Measurements from ENCODE around the gene SLC38A2.

SLC38A2 gene

DNA sequence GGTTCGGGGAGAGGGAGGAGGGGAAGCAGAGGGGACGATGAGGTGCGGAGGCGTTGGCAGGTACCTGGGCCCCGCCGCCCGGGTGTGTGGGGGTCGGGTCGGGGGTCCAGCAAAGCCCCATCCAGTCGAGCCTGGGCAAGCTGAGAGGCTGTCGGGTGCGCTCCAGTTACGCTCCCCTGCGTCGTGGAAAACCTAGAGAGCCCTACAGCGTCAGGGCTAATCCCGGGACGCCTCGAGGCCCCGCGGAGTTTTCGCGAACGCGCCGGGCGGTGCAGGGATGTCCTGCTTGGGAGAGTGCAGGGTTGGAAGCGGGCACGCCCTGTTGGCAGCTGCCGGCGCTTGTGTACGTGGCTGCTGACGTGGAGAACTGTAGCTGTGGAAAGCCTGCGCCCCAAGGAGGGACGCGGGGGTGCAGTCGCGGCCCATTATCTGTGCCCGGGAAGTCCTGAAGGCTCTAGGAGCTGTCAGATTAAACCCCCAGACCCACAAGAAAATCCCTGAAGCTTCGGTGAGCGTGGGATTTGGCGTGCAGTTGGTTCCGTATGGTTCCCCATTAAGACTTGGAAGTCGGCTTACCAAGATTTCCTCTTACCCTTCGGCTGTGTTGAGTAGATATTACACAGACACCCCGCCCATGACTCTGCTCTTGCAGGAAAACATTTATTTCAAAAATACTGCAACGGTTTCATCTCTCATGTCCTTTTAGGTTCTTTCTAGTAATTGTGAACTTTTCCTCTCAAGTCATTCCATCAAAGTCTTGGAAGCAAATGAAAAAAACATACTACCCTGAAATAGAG is 11.3 kb upstream of the SLC38A2 start:
- Histone ChIP-seq H3K4me1 (ENCODE audit: control insufficient read depth, insufficient read depth, low read length) (peaks cover 51% of the 10 kb centered on the region), H3K27ac (ENCODE audit: low read depth, low read length) (peak overlapping the region; percentile 92; the same call in 1 of the 2 replicates), H3K9me3 (ENCODE audit: control insufficient read depth, insufficient read depth, low read depth, low read length) (no peaks in the 10 kb centered on the region; the same call in 1 of the 2 replicates), H3K4me3 (ENCODE audit: low read depth, low read length) (peak overlapping the region; percentile 88), H3K27me3 (ENCODE audit: control insufficient read depth, insufficient read depth, low read length) (no peaks in the 10 kb centered on the region), H3K9ac (ENCODE audit: low read length) (peak overlapping the region; percentile 97), H3K36me3 (ENCODE audit: control insufficient read depth, insufficient read depth, low read length) (peaks cover 3% of the 10 kb centered on the region; the same call in 1 of the 2 replicates)

DNA sequence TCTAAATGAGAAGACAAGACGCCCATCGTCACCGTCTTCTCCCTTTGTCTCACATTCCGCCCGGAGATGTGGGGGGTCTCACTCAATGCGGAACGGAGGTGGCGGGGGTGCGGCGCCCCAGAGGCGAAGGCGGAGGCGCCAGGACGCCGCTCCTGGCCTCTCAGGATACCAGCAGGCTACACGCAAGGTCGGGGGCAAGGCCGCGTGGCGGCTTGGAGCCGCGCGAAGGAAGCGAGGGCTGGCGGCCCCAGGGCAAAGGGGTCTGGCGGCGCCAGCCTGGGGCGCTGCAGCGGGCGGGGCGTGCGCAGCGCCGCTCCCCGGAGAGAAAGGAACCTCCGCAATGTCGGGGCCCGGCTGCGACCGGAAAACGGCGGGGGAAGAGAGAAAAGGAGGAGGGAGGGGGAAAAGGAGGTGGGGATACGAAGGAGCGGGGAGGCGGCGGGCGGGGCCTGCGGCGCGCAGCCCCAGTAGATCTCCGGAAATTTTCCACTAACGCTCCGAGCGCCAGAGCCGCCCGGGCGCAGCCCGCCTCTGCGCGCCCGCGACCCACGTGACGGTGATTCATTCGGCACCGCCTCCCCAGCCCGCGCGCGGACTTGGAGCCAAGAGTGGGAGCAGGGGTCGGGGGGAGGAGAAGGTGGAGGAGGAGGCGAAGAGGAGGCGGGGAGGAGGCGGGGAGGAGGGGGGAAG is 10.5 kb upstream of the SLC38A2 start:
- Histone ChIP-seq H3K4me3 (ENCODE audit: low read depth, low read length) (peak overlapping the region; percentile 88), H3K9me3 (ENCODE audit: control insufficient read depth, insufficient read depth, low read depth, low read length) (no peaks in the 10 kb centered on the region; the same call in 1 of the 2 replicates), H3K9ac (ENCODE audit: low read length) (peak overlapping the region; percentile 97), H3K4me1 (ENCODE audit: control insufficient read depth, insufficient read depth, low read length) (peaks cover 50% of the 10 kb centered on the region), H3K27ac (ENCODE audit: low read depth, low read length) (peak overlapping the region; percentile 92), H3K27me3 (ENCODE audit: control insufficient read depth, insufficient read depth, low read length) (no peaks in the 10 kb centered on the region), H3K36me3 (ENCODE audit: control insufficient read depth, insufficient read depth, low read length) (no peaks in the 10 kb centered on the region)

DNA sequence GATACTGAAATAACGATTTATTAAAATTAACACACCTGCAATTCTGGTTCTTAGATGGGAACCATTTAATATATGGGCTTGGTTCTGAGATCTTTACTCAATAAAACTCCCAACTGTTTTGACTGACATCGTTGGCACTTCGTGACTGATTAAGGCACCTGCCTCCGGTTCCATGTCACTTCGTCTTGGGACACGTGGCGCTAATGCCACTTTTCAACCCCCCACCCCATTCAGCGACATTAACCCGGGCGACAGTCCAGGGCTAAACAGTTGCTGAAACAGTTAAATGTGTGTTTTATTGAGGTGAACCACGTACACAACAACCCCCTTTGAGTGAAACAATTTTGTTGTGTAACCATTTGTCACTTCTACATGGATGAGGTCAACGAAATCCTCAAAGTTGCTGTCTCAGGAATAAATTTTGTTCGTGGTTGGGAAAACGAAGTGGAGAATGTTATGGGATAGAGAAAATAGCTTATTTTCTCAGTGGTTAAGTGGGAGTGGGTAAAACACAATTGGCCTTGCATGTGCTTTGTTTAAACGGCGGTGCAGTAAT is 9.9 kb upstream of the SLC38A2 start:
- peak overlapping the region; percentile 92 for H3K27ac ChIP-seq (ENCODE audit: low read depth, low read length)
- H3K4me1 ChIP-seq (ENCODE audit: control insufficient read depth, insufficient read depth, low read length), result peaks cover 44% of the 10 kb centered on the region
- H3K4me3 ChIP-seq (ENCODE audit: low read depth, low read length), result peak overlapping the region; percentile 88
- no peaks in the 10 kb centered on the region for H3K36me3 ChIP-seq (ENCODE audit: control insufficient read depth, insufficient read depth, low read length)
- H3K9me3 ChIP-seq (ENCODE audit: control insufficient read depth, insufficient read depth, low read depth, low read length), result no peaks in the 10 kb centered on the region; the same call in 1 of the 2 replicates
- H3K9ac ChIP-seq (ENCODE audit: low read length), result peak overlapping the region; percentile 97
- no peaks in the 10 kb centered on the region for H3K27me3 ChIP-seq (ENCODE audit: control insufficient read depth, insufficient read depth, low read length)

DNA sequence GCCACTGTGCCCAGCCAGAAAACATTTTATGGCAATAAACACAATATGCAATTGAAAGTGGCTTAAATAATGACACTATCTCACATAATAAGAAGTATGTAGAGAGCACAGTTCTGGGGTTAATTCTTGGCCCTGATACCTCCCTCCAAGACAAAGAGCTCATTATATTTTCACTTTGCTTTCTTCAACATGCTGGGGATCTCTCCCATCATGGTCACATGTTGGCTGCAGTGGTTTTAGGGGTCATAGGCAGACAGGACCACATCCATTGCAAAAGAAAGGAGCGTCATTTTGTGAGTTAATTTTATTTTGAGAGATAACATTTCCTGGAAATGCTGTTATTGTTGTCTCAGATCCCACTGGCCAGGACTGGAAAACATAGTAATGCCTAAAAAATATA is 8.3 kb upstream of the SLC38A2 start:
- no peaks in the 10 kb centered on the region for H3K27me3 ChIP-seq (ENCODE audit: control insufficient read depth, insufficient read depth, low read length)

DNA sequence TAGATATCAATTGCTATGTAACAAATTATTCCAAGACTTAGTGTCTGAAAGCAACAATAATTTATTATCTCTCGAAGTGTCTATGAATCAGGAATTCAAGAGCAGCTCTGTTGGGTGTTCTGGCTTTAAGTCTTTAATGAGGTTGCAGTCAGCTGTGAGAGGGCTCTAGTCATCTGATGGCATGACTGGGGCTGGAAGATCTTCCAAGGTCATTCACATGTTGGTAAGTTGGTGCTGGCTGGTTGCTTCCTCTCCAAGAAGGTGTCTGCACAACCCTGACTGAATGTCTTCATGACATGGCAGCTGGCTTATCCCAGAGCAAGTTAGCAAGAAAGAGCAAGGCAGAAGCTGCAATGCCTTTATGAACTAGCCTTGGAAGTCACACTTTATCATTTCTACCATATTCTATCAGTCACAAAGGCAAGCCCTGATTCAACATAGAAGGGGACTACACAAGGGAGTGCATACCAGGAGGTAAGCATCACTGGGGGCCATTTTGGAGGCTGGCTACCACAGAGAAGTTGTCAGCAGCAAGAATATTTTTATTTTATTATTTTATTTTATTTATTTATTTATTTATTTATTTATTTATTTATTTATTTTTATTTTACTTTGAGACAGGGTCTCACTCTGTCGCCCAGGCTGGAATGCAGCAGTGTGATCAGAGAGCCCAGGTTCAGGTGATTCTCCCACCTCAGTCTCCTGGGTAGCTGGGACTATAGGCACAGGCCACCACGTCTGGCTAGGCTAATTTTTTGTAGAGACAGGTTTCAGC is 7.6 kb upstream of the SLC38A2 start:
- Histone ChIP-seq H3K4me1 (ENCODE audit: control insufficient read depth, insufficient read depth, low read length) (peaks cover 22% of the 10 kb centered on the region), H3K27ac (ENCODE audit: low read depth, low read length) (no peak overlapping the region), H3K27me3 (ENCODE audit: control insufficient read depth, insufficient read depth, low read length) (no peaks in the 10 kb centered on the region), H3K36me3 (ENCODE audit: control insufficient read depth, insufficient read depth, low read length) (no peaks in the 10 kb centered on the region), H3K9ac (ENCODE audit: low read length) (no peak overlapping the region), H3K9me3 (ENCODE audit: control insufficient read depth, insufficient read depth, low read depth, low read length) (no peaks in the 10 kb centered on the region; the same call in 1 of the 2 replicates), H3K4me3 (ENCODE audit: low read depth, low read length) (no peak overlapping the region)

More for the DNA sequence above, 8.3 kb upstream of the SLC38A2 start:
- Histone ChIP-seq H3K27ac (ENCODE audit: low read depth, low read length) (no peak overlapping the region), H3K9me3 (ENCODE audit: control insufficient read depth, insufficient read depth, low read depth, low read length) (no peaks in the 10 kb centered on the region; the same call in 1 of the 2 replicates), H3K4me3 (ENCODE audit: low read depth, low read length) (no peak overlapping the region), H3K36me3 (ENCODE audit: control insufficient read depth, insufficient read depth, low read length) (no peaks in the 10 kb centered on the region), H3K9ac (ENCODE audit: low read length) (no peak overlapping the region), H3K4me1 (ENCODE audit: control insufficient read depth, insufficient read depth, low read length) (peaks cover 28% of the 10 kb centered on the region)

DNA sequence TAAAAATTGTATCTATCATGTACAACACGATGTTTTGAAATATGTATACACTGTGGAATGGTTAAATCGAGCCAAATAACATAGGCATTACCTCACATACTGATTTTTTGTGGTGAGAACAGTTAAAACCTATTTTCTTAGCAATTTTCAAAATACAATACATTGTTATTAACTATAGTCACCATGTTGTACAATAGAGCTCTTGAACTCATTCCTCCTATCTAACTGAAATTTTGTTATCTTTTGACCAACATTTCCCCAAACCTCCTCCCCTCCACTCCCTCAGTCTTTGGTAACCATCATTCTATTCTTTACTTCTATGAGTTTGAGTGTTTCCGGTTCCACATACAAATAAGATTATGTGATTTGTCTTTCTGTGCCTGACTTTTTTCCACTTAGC is 6.8 kb upstream of the SLC38A2 start:
- Histone ChIP-seq H3K36me3 (ENCODE audit: control insufficient read depth, insufficient read depth, low read length) (no peaks in the 10 kb centered on the region), H3K27me3 (ENCODE audit: control insufficient read depth, insufficient read depth, low read length) (no peaks in the 10 kb centered on the region), H3K4me1 (ENCODE audit: control insufficient read depth, insufficient read depth, low read length) (peaks cover 15% of the 10 kb centered on the region), H3K4me3 (ENCODE audit: low read depth, low read length) (no peak overlapping the region), H3K9ac (ENCODE audit: low read length) (no peak overlapping the region), H3K27ac (ENCODE audit: low read depth, low read length) (no peak overlapping the region), H3K9me3 (ENCODE audit: control insufficient read depth, insufficient read depth, low read depth, low read length) (no peaks in the 10 kb centered on the region; the same call in 1 of the 2 replicates)

DNA sequence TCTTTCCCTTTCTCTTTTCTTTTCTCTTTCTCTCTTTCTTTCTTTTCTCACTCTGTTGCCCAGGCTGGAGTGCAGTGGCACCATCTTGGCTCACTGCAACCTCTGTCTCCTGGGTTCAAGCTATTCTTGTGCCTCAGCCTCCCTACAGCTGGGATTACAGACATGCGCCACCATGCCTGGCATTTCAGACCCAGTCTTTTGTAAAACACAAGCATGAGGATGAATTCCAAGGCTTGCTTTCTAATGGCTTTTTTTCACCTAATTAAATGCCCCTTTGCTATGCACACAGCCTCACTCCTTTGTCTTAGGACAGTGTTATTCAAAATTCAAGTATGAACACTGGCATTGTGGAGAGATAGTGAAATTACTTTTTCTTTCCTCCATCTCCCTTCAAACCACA is 6.0 kb upstream of the SLC38A2 start:
- peak overlapping the region; percentile 30; the same call in 1 of the 2 replicates for H3K27ac ChIP-seq (ENCODE audit: low read depth, low read length)
- no peaks in the 10 kb centered on the region; the same call in 1 of the 2 replicates for H3K9me3 ChIP-seq (ENCODE audit: control insufficient read depth, insufficient read depth, low read depth, low read length)
- no peak overlapping the region for H3K9ac ChIP-seq (ENCODE audit: low read length)
- H3K4me3 ChIP-seq (ENCODE audit: low read depth, low read length), result no peak overlapping the region
- H3K36me3 ChIP-seq (ENCODE audit: control insufficient read depth, insufficient read depth, low read length), result no peaks in the 10 kb centered on the region
- peaks cover 22% of the 10 kb centered on the region for H3K4me1 ChIP-seq (ENCODE audit: control insufficient read depth, insufficient read depth, low read length)
- H3K27me3 ChIP-seq (ENCODE audit: control insufficient read depth, insufficient read depth, low read length), result peaks cover 2% of the 10 kb centered on the region; the same call in 1 of the 2 replicates

DNA sequence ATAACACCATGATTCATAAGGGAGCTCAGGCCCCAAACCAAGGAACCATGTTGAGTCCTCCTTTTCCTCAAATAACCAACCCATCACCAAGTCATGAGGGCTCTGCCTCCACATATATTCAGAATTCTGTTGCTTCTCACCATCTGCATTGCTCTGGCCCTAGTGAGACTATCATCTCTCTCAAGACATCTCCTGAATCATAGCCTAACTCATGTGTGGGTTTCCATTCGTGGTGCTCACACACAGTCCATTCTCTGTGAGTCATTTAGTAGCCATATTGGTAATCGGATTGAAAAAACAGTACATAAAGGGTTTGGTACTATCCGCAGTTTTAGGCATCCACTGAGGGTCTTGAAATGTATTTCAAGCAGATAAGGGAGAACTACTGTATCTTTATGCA is 5.1 kb upstream of the SLC38A2 start:
- Histone ChIP-seq H3K9ac (ENCODE audit: low read length) (no peak overlapping the region), H3K27me3 (ENCODE audit: control insufficient read depth, insufficient read depth, low read length) (peaks cover 2% of the 10 kb centered on the region; the same call in 1 of the 2 replicates), H3K4me1 (ENCODE audit: control insufficient read depth, insufficient read depth, low read length) (peaks cover 21% of the 10 kb centered on the region), H3K9me3 (ENCODE audit: control insufficient read depth, insufficient read depth, low read depth, low read length) (no peaks in the 10 kb centered on the region; the same call in 1 of the 2 replicates), H3K4me3 (ENCODE audit: low read depth, low read length) (no peak overlapping the region), H3K27ac (ENCODE audit: low read depth, low read length) (no peak overlapping the region), H3K36me3 (ENCODE audit: control insufficient read depth, insufficient read depth, low read length) (no peaks in the 10 kb centered on the region)

DNA sequence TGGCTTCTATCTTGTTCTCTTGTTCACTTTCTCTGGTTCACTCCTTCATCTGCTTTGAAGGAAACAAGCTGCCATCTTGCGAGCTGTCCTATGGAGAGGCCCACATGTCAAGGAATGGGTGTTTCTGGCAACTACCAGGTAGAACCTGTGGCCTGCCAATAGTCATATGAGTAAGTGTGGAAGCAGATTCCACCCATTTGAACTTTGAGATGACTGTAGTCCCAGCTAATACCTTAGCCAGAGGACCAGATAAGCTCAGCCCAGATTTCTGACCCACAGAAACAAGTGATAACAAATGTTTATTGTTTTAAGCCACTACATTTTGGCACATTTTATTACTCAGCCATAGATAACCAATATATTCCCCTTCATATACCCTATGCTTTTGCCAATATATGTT is 4.0 kb upstream of the SLC38A2 start:
- Histone ChIP-seq H3K27me3 (ENCODE audit: control insufficient read depth, insufficient read depth, low read length) (peaks cover 2% of the 10 kb centered on the region; the same call in 1 of the 2 replicates), H3K4me1 (ENCODE audit: control insufficient read depth, insufficient read depth, low read length) (peaks cover 15% of the 10 kb centered on the region), H3K9ac (ENCODE audit: low read length) (no peak overlapping the region), H3K4me3 (ENCODE audit: low read depth, low read length) (no peak overlapping the region), H3K27ac (ENCODE audit: low read depth, low read length) (no peak overlapping the region), H3K9me3 (ENCODE audit: control insufficient read depth, insufficient read depth, low read depth, low read length) (no peaks in the 10 kb centered on the region; the same call in 1 of the 2 replicates), H3K36me3 (ENCODE audit: control insufficient read depth, insufficient read depth, low read length) (peaks cover 4% of the 10 kb centered on the region; the same call in 1 of the 2 replicates)

DNA sequence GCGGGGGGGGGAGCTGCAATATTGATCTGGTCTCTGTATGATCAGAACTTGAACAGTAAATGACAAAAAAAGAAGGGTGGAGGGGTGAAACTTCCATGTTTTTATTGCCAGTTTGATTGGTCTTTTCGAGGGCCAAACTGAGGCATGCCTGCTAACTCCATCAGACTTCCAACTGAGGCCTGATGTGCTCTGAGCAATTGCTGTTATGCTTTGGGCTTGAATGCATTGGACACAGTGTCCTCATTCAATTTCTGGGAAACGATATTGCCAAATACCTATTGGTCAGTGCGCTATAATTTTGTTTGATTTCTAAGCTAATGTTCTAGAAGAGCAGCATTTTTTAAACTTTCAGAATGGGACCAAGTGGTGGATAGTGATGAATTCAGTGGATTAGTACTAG is 2.1 kb upstream of the SLC38A2 start:
- no peak overlapping the region for H3K4me3 ChIP-seq (ENCODE audit: low read depth, low read length)
- no peak overlapping the region for H3K9ac ChIP-seq (ENCODE audit: low read length)
- peaks cover 2% of the 10 kb centered on the region; the same call in 1 of the 2 replicates for H3K27me3 ChIP-seq (ENCODE audit: control insufficient read depth, insufficient read depth, low read length)
- peaks cover 21% of the 10 kb centered on the region for H3K36me3 ChIP-seq (ENCODE audit: control insufficient read depth, insufficient read depth, low read length)
- no peak overlapping the region for H3K27ac ChIP-seq (ENCODE audit: low read depth, low read length)
- H3K4me1 ChIP-seq (ENCODE audit: control insufficient read depth, insufficient read depth, low read length), result peaks cover 19% of the 10 kb centered on the region
- no peaks in the 10 kb centered on the region; the same call in 1 of the 2 replicates for H3K9me3 ChIP-seq (ENCODE audit: control insufficient read depth, insufficient read depth, low read depth, low read length)
